ENCODE measurements around the gene GLP2R.

Gene GLP2R

DNA sequence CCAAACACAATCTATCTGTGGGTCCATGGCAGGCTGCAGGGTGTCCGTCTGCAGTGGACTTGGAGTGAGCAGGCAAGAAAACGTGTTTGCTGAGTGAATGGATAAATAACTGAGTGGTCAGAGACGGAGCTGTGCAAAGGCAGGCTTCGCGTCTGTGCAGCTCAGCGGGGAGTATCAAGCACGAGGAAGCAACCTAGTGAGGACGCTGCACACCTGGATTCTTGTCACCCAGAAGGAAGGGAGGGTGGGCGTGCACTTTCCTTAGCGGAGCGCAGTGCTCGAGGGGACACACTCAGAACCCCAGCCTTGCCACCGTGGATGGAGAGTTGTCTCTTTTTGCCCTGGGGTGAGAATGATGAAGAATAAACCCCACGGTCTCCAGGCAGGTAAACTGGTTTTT is 80.9 kb downstream of the GLP2R start:
- no peak for DNase-seq
- H3K36me3 ChIP-seq (replicated peaks; ENCODE audit: insufficient read depth, low read length) = no peaks in the 10 kb centered on the region
- H3K4me3 ChIP-seq (ENCODE audit: low read length) = no peak overlapping the region
- H3K9ac ChIP-seq (ENCODE audit: low read length) = no peak overlapping the region
- no peaks in the 10 kb centered on the region for H3K9me3 ChIP-seq (replicated peaks; ENCODE audit: insufficient read depth, low read length)
- no peaks in the 10 kb centered on the region for H3K79me2 ChIP-seq (ENCODE audit: low read length)
- H3K4me1 ChIP-seq (ENCODE audit: low read length) = no peaks in the 10 kb centered on the region
- peaks cover 21% of the 10 kb centered on the region for H3K27me3 ChIP-seq (replicated peaks; ENCODE audit: insufficient read depth, low read length)
- H4K20me1 ChIP-seq (ENCODE audit: insufficient read depth, low read length) = no peaks in the 10 kb centered on the region
- H2AFZ ChIP-seq (ENCODE audit: low read length) = no peak overlapping the region
- H3F3A ChIP-seq (ENCODE audit: insufficient read depth, low read length) = no peaks in the 10 kb centered on the region
- no peak overlapping the region for H3K27ac ChIP-seq (ENCODE audit: low read length)
- H3K4me2 ChIP-seq (ENCODE audit: low read depth, low read length) = no peak overlapping the region
- no peaks in the 10 kb centered on the region for H3K9me2 ChIP-seq (replicated peaks; ENCODE audit: insufficient read depth, low read length)
- TF ChIP-seq, protein P1, sequence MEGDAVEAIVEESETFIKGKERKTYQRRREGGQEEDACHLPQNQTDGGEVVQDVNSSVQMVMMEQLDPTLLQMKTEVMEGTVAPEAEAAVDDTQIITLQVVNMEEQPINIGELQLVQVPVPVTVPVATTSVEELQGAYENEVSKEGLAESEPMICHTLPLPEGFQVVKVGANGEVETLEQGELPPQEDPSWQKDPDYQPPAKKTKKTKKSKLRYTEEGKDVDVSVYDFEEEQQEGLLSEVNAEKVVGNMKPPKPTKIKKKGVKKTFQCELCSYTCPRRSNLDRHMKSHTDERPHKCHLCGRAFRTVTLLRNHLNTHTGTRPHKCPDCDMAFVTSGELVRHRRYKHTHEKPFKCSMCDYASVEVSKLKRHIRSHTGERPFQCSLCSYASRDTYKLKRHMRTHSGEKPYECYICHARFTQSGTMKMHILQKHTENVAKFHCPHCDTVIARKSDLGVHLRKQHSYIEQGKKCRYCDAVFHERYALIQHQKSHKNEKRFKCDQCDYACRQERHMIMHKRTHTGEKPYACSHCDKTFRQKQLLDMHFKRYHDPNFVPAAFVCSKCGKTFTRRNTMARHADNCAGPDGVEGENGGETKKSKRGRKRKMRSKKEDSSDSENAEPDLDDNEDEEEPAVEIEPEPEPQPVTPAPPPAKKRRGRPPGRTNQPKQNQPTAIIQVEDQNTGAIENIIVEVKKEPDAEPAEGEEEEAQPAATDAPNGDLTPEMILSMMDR (IDR thresholded peaks at IDR 0.05; ENCODE audit: low read length) = no peak
- TF ChIP-seq EZH2phosphoT487 (IDR thresholded peaks at IDR 0.05; ENCODE audit: low read length) = no peak
- no peak for TF ChIP-seq EZH2 (optimal IDR thresholded peaks at IDR 0.05; ENCODE audit: low read depth, low read length)

DNA sequence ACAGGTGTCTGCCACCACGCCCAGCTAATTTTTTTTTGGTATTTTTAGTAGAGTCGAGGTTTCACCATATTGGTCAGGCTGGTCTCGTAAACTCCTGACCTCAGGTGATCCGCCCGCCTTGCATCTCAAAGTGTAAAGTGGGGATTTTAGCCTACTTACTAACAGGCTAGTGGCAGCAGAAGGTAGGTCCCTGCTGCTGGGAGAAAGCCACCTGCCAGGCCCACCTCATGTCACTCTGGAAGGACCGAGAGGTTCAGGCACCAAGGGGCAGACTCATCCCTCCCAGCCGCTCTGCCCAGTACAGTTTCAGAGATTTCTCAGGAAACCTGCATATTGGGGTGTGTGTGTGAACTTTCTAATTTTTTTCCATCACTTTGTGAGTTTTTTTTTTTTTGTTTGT is 81.4 kb downstream of the GLP2R start:
- Histone ChIP-seq H3K9me3 (replicated peaks; ENCODE audit: insufficient read depth, low read length) (no peaks in the 10 kb centered on the region), H3F3A (ENCODE audit: insufficient read depth, low read length) (no peaks in the 10 kb centered on the region), H2AFZ (ENCODE audit: low read length) (no peak overlapping the region), H3K36me3 (replicated peaks; ENCODE audit: insufficient read depth, low read length) (no peaks in the 10 kb centered on the region), H4K20me1 (ENCODE audit: insufficient read depth, low read length) (no peaks in the 10 kb centered on the region), H3K4me1 (ENCODE audit: low read length) (no peaks in the 10 kb centered on the region), H3K4me2 (ENCODE audit: low read depth, low read length) (no peak overlapping the region), H3K79me2 (ENCODE audit: low read length) (no peaks in the 10 kb centered on the region), H3K4me3 (ENCODE audit: low read length) (no peak overlapping the region), H3K27me3 (replicated peaks; ENCODE audit: insufficient read depth, low read length) (peaks cover 16% of the 10 kb centered on the region), H3K27ac (ENCODE audit: low read length) (no peak overlapping the region), H3K9ac (ENCODE audit: low read length) (no peak overlapping the region), H3K9me2 (replicated peaks; ENCODE audit: insufficient read depth, low read length) (no peaks in the 10 kb centered on the region)
- DNase-seq = no peak
- TF ChIP-seq EZH2 (optimal IDR thresholded peaks at IDR 0.05; ENCODE audit: low read depth, low read length) = no peak
- TF ChIP-seq, protein P1 (IDR thresholded peaks at IDR 0.05; ENCODE audit: low read length) = no peak
- no peak for TF ChIP-seq EZH2phosphoT487 (IDR thresholded peaks at IDR 0.05; ENCODE audit: low read length)

DNA sequence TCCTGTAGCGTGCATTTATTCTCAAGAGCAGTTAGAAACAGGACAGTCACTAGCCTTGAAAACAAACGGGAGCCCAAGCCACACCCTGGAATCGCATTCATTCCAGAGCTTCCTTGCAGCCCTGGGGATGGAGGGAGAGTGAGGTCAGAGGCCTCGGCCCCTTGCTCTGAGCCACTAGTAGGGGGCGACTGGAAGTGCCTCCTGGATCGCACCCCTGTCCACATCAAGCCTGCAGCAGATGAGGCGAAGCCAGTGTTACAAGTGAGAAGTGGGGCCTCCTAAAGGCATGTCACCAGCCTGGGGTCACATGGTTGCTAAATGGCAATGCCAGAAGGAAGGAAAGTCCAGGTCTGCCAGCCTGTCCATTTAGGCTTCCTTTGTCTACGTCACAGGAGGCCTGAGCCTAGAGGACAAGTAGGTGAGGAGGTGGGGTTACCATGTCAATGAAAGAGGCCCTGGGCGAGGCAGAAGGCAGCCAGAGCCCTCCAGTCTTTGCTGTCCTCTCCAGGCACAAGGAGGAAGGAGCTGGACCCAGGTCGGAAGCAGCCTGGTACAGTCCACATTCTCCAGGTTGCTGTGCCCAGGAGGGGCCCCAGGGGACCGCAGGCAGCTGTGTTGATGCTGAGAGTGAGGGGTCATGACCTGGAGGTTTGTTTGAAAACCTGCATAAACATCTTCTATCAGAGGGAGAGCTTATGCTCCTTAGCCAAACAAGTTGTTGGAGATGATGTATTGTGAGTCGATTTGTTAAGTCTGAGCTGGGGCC is 82.3 kb downstream of the GLP2R start:
- no peak overlapping the region for H3K4me3 ChIP-seq (ENCODE audit: low read length)
- H3K9me3 ChIP-seq (replicated peaks; ENCODE audit: insufficient read depth, low read length) = no peaks in the 10 kb centered on the region
- H3K36me3 ChIP-seq (replicated peaks; ENCODE audit: insufficient read depth, low read length) = no peaks in the 10 kb centered on the region
- no peak overlapping the region for H3K9ac ChIP-seq (ENCODE audit: low read length)
- DNase-seq = no peak
- H2AFZ ChIP-seq (ENCODE audit: low read length) = no peak overlapping the region
- H3K4me2 ChIP-seq (ENCODE audit: low read depth, low read length) = no peak overlapping the region
- H4K20me1 ChIP-seq (ENCODE audit: insufficient read depth, low read length) = no peaks in the 10 kb centered on the region
- H3K9me2 ChIP-seq (replicated peaks; ENCODE audit: insufficient read depth, low read length) = no peaks in the 10 kb centered on the region
- TF ChIP-seq EZH2phosphoT487 (IDR thresholded peaks at IDR 0.05; ENCODE audit: low read length) (no peak), EZH2 (optimal IDR thresholded peaks at IDR 0.05; ENCODE audit: low read depth, low read length) (no peak)
- H3K27ac ChIP-seq (ENCODE audit: low read length) = no peak overlapping the region
- H3F3A ChIP-seq (ENCODE audit: insufficient read depth, low read length) = no peaks in the 10 kb centered on the region
- no peaks in the 10 kb centered on the region for H3K79me2 ChIP-seq (ENCODE audit: low read length)
- no peaks in the 10 kb centered on the region for H3K4me1 ChIP-seq (ENCODE audit: low read length)
- H3K27me3 ChIP-seq (replicated peaks; ENCODE audit: insufficient read depth, low read length) = peaks cover 14% of the 10 kb centered on the region

DNA sequence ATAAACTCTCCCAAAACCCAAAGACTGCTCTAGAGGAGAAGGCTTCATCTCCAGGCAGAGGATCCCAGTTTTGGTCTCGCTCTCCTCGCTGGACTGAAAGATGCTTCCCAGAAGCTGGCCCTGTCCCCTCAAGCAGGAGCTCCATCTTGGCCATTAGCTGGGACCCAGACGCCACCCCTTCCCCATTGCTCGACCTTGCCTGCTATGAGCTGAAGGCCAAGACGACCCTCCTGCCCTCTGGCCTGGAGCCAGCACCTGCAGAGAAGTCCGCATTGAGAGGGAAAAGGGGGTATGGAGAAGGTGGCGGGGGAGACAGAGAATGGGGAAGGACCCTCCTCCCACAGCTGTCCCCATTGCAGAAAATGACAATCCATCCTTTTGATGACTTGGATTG is 82.9 kb downstream of the GLP2R start:
- Histone ChIP-seq H3K27me3 (replicated peaks; ENCODE audit: insufficient read depth, low read length) (peaks cover 8% of the 10 kb centered on the region; the same call in 1 of the 2 replicates), H3K27ac (ENCODE audit: low read length) (no peak overlapping the region), H3K9me3 (replicated peaks; ENCODE audit: insufficient read depth, low read length) (no peaks in the 10 kb centered on the region), H3K4me1 (ENCODE audit: low read length) (no peaks in the 10 kb centered on the region), H3K4me3 (ENCODE audit: low read length) (no peak overlapping the region), H3K9me2 (replicated peaks; ENCODE audit: insufficient read depth, low read length) (no peaks in the 10 kb centered on the region), H3F3A (ENCODE audit: insufficient read depth, low read length) (no peaks in the 10 kb centered on the region), H4K20me1 (ENCODE audit: insufficient read depth, low read length) (no peaks in the 10 kb centered on the region), H2AFZ (ENCODE audit: low read length) (no peak overlapping the region), H3K36me3 (replicated peaks; ENCODE audit: insufficient read depth, low read length) (no peaks in the 10 kb centered on the region), H3K9ac (ENCODE audit: low read length) (no peak overlapping the region), H3K4me2 (ENCODE audit: low read depth, low read length) (no peak overlapping the region), H3K79me2 (ENCODE audit: low read length) (no peaks in the 10 kb centered on the region)
- no peak for TF ChIP-seq EZH2 (optimal IDR thresholded peaks at IDR 0.05; ENCODE audit: low read depth, low read length)
- TF ChIP-seq, protein P1 (IDR thresholded peaks at IDR 0.05; ENCODE audit: low read length) = no peak
- DNase-seq = no peak
